ENCODE data around the gene BIRC3.

BIRC3 gene

GRCh38 chr11:102378818-102379217 is 61.5 kb downstream of the BIRC3 start:
- DNase-seq = no peak

- no peak for DNase-seq
Observed at GRCh38 chr11:102382384-102382783, 65.1 kb downstream of the BIRC3 start.

GRCh38 chr11:102383839-102384238 is 66.6 kb downstream of the BIRC3 start:
- DNase-seq = no peak

GRCh38 chr11:102384419-102385079 is 67.3 kb downstream of the BIRC3 start:
- no peak for DNase-seq

- no peak for DNase-seq
Observed at GRCh38 chr11:102385085-102386007, 68.1 kb downstream of the BIRC3 start.

GRCh38 chr11:102386136-102386734 is 69.0 kb downstream of the BIRC3 start:
- DNase-seq = no peak

GRCh38 chr11:102387043-102387781 is 69.9 kb downstream of the BIRC3 start:
- no peak for DNase-seq

Data from SHP77 (cell line).